8988T (cell line): ENCODE measurements around the gene ZNF609.
"Not testable (repeated sequence)": the region's sequence is repeated elsewhere in the genome, so short reads cannot be mapped to it uniquely, and the experiment has no call there.

Source experiments
- DNase-seq: peaks from one replicate; pipeline ENCODE4 v3.0.0; 2011

ZNF609 gene

GRCh38 chr15:64624242-64624641 is 163.9 kb downstream of the ZNF609 start:
- DNase-seq, result no peak

GRCh38 chr15:64629063-64629462 is 168.7 kb downstream of the ZNF609 start:
- DNase-seq, result no peak

- DNase-seq, result no peak
These were observed 170.2 kb downstream of the ZNF609 start for GRCh38 chr15:64630396-64631107.

- DNase-seq, result not testable (repeated sequence)
These were observed 172.3 kb downstream of the ZNF609 start for GRCh38 chr15:64632639-64633038.

- DNase-seq, result no peak
These were observed 173.0 kb downstream of the ZNF609 start for GRCh38 chr15:64633332-64633731.

GRCh38 chr15:64634027-64634426 is 173.6 kb downstream of the ZNF609 start:
- no peak for DNase-seq

GRCh38 chr15:64634576-64635498 is 174.5 kb downstream of the ZNF609 start:
- no peak for DNase-seq

GRCh38 chr15:64635499-64636495 is 175.4 kb downstream of the ZNF609 start:
- DNase-seq, result no peak

- DNase-seq, result no peak
These were observed 176.2 kb downstream of the ZNF609 start for GRCh38 chr15:64636556-64636955.

- no peak for DNase-seq
These were observed 177.0 kb downstream of the ZNF609 start for GRCh38 chr15:64637412-64637811.

GRCh38 chr15:64639744-64640143 is 179.4 kb downstream of the ZNF609 start:
- DNase-seq, result not testable (repeated sequence)

- no peak for DNase-seq
These were observed 179.9 kb downstream of the ZNF609 start for GRCh38 chr15:64640146-64640871.

- DNase-seq, result no peak
These were observed 182.5 kb downstream of the ZNF609 start for GRCh38 chr15:64642875-64643274.

GRCh38 chr15:64643685-64644084 is 183.3 kb downstream of the ZNF609 start:
- no peak for DNase-seq

- not testable (repeated sequence) for DNase-seq
These were observed 184.4 kb downstream of the ZNF609 start for GRCh38 chr15:64644811-64645210.

GRCh38 chr15:64645995-64646394 is 185.6 kb downstream of the ZNF609 start:
- no peak for DNase-seq

GRCh38 chr15:64647367-64647766 is 187.0 kb downstream of the ZNF609 start:
- DNase-seq, result no peak

- no peak for DNase-seq
These were observed 190.2 kb downstream of the ZNF609 start for GRCh38 chr15:64650552-64650951.

GRCh38 chr15:64651601-64652191 is 191.3 kb downstream of the ZNF609 start:
- DNase-seq, result no peak

- no peak for DNase-seq
These were observed 193.4 kb downstream of the ZNF609 start for GRCh38 chr15:64653757-64654156.

- DNase-seq, result no peak
These were observed 196.1 kb downstream of the ZNF609 start for GRCh38 chr15:64656508-64656907.

GRCh38 chr15:64665179-64665578 is 204.8 kb downstream of the ZNF609 start:
- DNase-seq, result no peak
